Lower leg skin (tissue), 4 donors: ENCODE measurements around the gene SUGCT. TPM values are rescaled to one million over a fixed set of nuclear protein-coding genes. Genes with fewer than 3 reads are reported as not detected.

Source experiments
- DNase-seq, 2 donors: peaks; one replicate each; pipeline ENCODE4 v3.0.0-alpha.2; 2019; ENCODE audit warnings: low spot score in 2 of 2
- H3K4me3 ChIP-seq: fragments of 200-600 bp; sonication (generic); 2 replicates; pipeline ENCODE4 v1.5.1; 2017; ENCODE audit warnings: mild to moderate bottlenecking, low read depth; ENCODE audit not compliant: poor library complexity, severe bottlenecking
- CTCF ChIP-seq, 3 donors: fragments of 450-650 bp; IDR thresholded peaks; one replicate each; pipeline ENCODE4 v1.5.1; 2016; ENCODE audit warnings: antibody characterized with exemption in 3 of 3, mild to moderate bottlenecking in 3 of 3, moderate library complexity in 2 of 3
- POLR2A ChIP-seq, 2 donors: fragments of 450-650 bp; IDR thresholded peaks; one replicate each; pipeline ENCODE4 v1.6.1; 2016 to 2017; ENCODE audit warnings: antibody characterized with exemption in 2 of 2, mild to moderate bottlenecking in 1 of 2, moderate library complexity in 1 of 2
- WGBS, 2 donors: methylation state at CpG; one replicate each; pipeline ENCODE4 v1.1.5; 2018; 5-methylcytosine and 5-hydroxymethylcytosine counted together
- intact Hi-C: fragments of 100-400 bp; cut with DNase I; formaldehyde crosslinking; loops from one replicate; pipeline ENCODE4 v1.15.0; 2023; ENCODE audit warnings: low total_unique reads
- total RNA-seq, 4 donors: library from RNA; depleted of rRNA; stranded (reverse); fragments of >200 nt; gene quantifications; one replicate each; pipeline ENCODE4 v1.1.0, GENCODE V29; 2016

SUGCT gene
- total RNA-seq, 4 donors from 2014 or later = 0.49 to 1.6 (median 0.59) TPM; not detected in 1

GRCh38 chr7:40715053-40715430, 580.2 kb downstream of the SUGCT start:
- no peak for TF ChIP-seq CTCF (IDR thresholded peaks at IDR 0.05)
- TF ChIP-seq POLR2A (IDR thresholded peaks at IDR 0.05) = no peak
- intact Hi-C loops = no loop called here
- 59 to 66% methylated on average over 3 of the region's 3 CpGs for WGBS, 2 donors
- DNase-seq = no peak
- H3K4me3 ChIP-seq = no peak overlapping the region

DNA sequence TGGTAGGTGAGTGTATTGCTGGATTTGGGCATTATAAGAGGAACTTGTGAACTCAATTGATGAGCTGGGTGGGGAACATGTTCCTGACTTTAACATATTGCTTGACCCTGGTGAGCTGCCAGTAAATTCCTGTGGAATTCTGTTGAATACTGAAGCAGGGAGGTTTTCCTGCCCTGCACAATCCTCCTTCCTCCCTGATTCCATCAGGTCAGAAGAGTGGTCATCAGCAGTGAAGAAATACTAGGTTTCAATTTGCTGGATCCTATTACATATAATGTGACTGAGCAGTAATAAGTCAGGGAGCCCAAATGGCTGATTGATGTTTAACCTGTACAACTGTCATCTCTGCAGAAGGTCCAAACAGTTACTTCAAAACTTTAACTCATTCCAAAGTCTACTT, 581.2 kb downstream of the SUGCT start:
- TF ChIP-seq POLR2A (IDR thresholded peaks at IDR 0.05) = no peak
- no peak for TF ChIP-seq CTCF (IDR thresholded peaks at IDR 0.05)
- DNase-seq = no peak
- intact Hi-C loops = no loop called here
- H3K4me3 ChIP-seq = no peak overlapping the region

- TF ChIP-seq POLR2A (IDR thresholded peaks at IDR 0.05) = no peak
- TF ChIP-seq CTCF (IDR thresholded peaks at IDR 0.05) = no peak
- 15 to 20% methylated on average over 9 of the region's 9 CpGs for WGBS, 2 donors
- no peak overlapping the region for H3K4me3 ChIP-seq
- intact Hi-C loops = no loop called here
- DNase-seq = peak; percentile 81 to 92
Measured at GRCh38 chr7:40717242-40717641, 582.4 kb downstream of the SUGCT start.

DNA sequence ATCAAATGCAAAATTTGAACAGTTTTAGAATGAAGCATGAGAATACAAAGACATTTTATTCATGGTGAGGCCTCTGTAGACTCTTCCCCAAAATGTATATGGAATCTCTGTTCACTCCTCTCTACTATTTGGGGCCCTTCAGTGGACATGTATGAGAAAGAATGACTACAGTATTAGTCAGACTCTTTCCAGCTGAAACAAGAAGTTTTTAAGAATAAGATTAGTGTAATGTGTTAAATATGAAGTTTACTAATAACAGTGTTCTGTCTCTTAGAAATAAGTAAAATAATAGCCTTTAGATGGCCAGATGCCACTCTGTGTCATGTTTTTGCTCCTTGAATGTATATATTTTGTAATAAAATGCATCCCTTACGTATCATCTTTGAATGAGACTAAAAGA, 585.6 kb downstream of the SUGCT start:
- intact Hi-C loops = no loop called here

DNA sequence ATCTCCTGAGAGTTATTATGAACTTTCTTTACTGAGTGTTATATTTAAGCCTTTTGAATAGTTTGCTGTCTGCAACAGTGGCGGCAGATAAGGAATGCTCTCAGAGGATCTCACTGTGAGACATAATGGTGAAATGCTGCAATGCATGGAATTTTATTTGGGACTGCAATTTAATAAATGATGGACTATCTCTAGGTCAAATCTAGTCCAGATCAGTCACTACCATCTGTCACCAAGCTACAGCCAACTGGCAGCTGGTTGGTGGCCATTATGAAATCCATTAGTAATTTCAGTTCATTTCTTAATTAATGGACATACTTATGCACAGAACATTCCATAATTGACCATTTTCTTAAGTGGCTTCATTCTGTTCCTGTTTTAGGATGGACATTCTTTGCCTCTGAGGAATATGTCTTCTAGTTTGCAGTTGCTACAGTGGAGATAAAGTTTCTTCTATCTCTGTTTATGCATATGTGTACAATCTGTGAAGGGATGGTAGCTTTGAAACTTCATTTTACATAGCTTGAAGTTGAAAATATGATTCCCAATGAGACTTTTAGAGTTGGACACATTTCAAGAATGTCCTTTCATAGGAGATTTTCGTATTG, 586.6 kb downstream of the SUGCT start:
- no peak for DNase-seq

More for the DNA sequence above, 585.6 kb downstream of the SUGCT start:
- 40 to 95% methylated on average over 1 of the region's 1 CpG for WGBS, 2 donors
- DNase-seq = no peak
- H3K4me3 ChIP-seq = no peak overlapping the region
- TF ChIP-seq CTCF (IDR thresholded peaks at IDR 0.05) = no peak
- no peak for TF ChIP-seq POLR2A (IDR thresholded peaks at IDR 0.05)

More for the DNA sequence above, 586.6 kb downstream of the SUGCT start:
- 81 to 89% methylated on average over 2 of the region's 2 CpGs for WGBS, 2 donors
- no peak for TF ChIP-seq POLR2A (IDR thresholded peaks at IDR 0.05)
- TF ChIP-seq CTCF (IDR thresholded peaks at IDR 0.05) = no peak
- intact Hi-C loops = no loop called here
- H3K4me3 ChIP-seq = no peak overlapping the region
